Lower leg skin (tissue), 4 donors: ENCODE data around the gene INTS6. TPM values are rescaled to one million over a fixed set of nuclear protein-coding genes. Genes with fewer than 3 reads are reported as not detected.
A peak's percentile ranks its signal among the peaks of the same experiment; 100 is the strongest.

Source experiments
- DNase-seq, 2 donors: peaks; one replicate each; pipeline ENCODE4 v3.0.0-alpha.2; 2019; ENCODE audit warnings: low spot score in 2 of 2
- H3K4me3 ChIP-seq: fragments of 200-600 bp; sonication (generic); 2 replicates; pipeline ENCODE4 v1.5.1; 2017; ENCODE audit warnings: mild to moderate bottlenecking, low read depth; ENCODE audit not compliant: poor library complexity, severe bottlenecking
- POLR2A ChIP-seq, 2 donors: fragments of 450-650 bp; IDR thresholded peaks; one replicate each; pipeline ENCODE4 v1.6.1; 2016 to 2017; ENCODE audit warnings: antibody characterized with exemption in 2 of 2, mild to moderate bottlenecking in 1 of 2, moderate library complexity in 1 of 2
- WGBS, 2 donors: methylation state at CpG; one replicate each; pipeline ENCODE4 v1.1.5; 2018; 5-methylcytosine and 5-hydroxymethylcytosine counted together
- intact Hi-C: fragments of 100-400 bp; cut with DNase I; formaldehyde crosslinking; loops from one replicate; pipeline ENCODE4 v1.15.0; 2023; ENCODE audit warnings: low total_unique reads
- total RNA-seq, 4 donors: library from RNA; depleted of rRNA; stranded (reverse); fragments of >200 nt; gene quantifications; one replicate each; pipeline ENCODE4 v1.1.0, GENCODE V29; 2016
- TF ChIP-seq, protein P1 (sequence below), 3 donors: fragments of 450-650 bp; IDR thresholded peaks; one replicate each; pipeline ENCODE4 v1.5.1; 2016; ENCODE audit warnings: antibody characterized with exemption in 3 of 3, mild to moderate bottlenecking in 3 of 3, moderate library complexity in 2 of 3

INTS6 gene
- total RNA-seq, 4 donors from 2014 or later: 35.2 to 48.6 (median 41.3) TPM

DNA sequence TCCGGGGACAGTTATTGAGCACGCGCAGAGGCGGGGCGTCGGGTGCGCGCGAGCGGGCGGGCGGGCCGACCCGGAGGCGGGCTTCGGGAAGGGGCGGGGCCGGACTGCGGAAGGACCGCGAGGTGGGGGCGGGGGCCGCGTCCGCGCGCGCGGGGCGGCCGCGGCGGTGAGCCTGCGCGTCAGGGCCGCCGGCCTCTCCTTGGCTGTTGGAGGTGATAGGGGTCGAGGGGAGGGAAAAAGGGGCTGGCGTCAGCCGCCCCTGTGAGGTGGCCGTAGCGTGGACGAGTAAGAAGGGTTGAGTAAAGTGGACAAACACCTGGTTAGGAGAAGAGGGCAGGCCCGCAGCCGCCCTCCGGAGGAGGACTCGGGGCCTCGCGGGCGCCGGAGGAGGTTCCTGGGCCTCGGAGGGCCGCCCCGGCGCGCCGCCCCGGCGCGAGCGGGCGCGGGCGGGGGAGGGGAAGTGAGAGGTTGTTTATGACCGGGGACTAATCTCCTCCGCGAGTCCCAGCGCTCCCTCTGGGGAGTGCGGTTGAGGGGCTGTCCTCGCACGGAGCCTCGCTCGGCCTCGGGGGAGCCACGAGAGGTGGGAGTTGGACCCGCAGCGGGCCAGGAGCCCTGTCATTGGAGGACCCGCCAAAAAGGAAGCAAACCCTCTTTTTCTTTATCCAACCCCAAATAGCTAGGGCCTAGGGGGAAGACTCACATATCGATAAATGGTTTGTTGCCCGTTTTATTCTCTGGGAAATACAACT, 547 bp upstream of the INTS6 start:
- peak overlapping the region; percentile 49 for H3K4me3 ChIP-seq
- intact Hi-C loops: loop anchor here (5.0 to 10.0 kb wide), 2 partner anchors 131 to 329 kb away; partner anchors contain the start of gene WDFY2
- TF ChIP-seq, protein P1, sequence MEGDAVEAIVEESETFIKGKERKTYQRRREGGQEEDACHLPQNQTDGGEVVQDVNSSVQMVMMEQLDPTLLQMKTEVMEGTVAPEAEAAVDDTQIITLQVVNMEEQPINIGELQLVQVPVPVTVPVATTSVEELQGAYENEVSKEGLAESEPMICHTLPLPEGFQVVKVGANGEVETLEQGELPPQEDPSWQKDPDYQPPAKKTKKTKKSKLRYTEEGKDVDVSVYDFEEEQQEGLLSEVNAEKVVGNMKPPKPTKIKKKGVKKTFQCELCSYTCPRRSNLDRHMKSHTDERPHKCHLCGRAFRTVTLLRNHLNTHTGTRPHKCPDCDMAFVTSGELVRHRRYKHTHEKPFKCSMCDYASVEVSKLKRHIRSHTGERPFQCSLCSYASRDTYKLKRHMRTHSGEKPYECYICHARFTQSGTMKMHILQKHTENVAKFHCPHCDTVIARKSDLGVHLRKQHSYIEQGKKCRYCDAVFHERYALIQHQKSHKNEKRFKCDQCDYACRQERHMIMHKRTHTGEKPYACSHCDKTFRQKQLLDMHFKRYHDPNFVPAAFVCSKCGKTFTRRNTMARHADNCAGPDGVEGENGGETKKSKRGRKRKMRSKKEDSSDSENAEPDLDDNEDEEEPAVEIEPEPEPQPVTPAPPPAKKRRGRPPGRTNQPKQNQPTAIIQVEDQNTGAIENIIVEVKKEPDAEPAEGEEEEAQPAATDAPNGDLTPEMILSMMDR (IDR thresholded peaks at IDR 0.05): no peak
- TF ChIP-seq POLR2A (IDR thresholded peaks at IDR 0.05): peak in 1 of 2 donors; percentile 76
- WGBS, 2 donors: 0 to 2% methylated on average over 56 to 71 of the region's 80 CpGs
- peak; percentile 77 to 96 for DNase-seq

DNA sequence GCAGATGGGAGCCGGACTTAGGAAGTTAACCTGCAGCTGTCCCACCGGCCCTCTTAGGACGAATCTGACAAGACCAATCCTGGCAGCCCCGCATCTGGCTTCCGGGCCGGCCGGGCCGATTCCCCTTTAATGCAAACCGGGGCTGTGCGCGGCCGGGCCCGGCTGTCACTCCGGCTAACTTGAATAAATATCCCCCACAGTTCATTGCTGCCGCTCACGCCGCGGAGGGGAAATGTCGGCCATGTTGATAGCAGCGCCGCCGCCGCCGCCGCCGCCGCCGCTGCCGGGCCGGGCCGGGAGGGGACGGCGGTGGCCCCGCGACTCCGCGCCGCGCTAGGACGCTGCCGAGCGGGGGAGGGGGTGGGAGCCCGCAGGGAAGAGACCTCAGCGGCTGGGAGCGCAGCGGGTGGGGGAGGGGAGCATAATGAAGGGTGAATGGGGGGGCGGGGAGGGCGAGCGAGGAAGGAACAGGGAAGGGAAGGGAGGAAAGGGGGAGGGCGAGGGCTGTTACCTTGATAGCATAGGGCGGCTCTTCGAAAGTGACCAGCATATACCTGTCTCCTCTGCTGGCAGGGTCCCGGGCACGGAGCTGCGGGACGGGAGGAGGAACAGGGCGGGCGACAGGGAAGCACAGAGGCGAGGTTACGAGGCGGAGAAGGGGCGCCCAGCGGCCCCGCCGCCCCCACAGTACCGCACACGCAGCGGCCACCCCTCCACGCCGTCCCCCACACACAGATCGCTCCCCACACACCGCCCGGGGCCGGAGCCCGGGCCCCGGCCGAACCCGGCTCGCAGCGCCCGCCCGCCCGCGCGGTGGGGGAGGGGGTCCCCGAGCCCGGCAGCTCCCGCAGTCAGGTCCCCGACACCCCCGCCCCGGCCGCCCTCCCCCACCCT, 1.1 kb downstream of the INTS6 start:
- intact Hi-C loops: loop anchor here (5.0 to 10.0 kb wide), 2 partner anchors 133 to 331 kb away; partner anchors contain the start of gene WDFY2

DNA sequence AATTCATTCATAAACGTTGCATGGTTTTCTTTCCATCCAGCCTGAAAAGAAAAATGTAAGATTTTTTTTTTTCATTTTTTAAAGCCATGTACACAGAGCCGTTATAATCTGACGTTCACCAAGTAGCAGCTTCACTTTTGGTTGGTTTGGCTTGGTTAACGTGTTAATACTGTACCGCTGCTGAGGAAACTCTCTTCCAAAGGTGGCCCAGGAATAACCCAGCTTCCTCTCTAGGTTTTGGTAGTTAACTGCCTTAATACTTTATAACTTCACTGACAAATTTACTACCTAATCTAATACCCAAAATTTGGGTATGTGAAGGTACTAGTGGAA, 1.7 kb downstream of the INTS6 start:
- no peak for TF ChIP-seq POLR2A (IDR thresholded peaks at IDR 0.05)
- TF ChIP-seq, protein P1 (IDR thresholded peaks at IDR 0.05): no peak
- peak overlapping the region; percentile 98 for H3K4me3 ChIP-seq
- intact Hi-C loops: loop anchor here (5.0 to 10.0 kb wide), 2 partner anchors 134 to 331 kb away; partner anchors contain the start of gene WDFY2
- WGBS, 2 donors: 1 to 2% methylated on average over 5 of the region's 5 CpGs
- DNase-seq: no peak

More for the DNA sequence above, 1.1 kb downstream of the INTS6 start:
- TF ChIP-seq, protein P1 (IDR thresholded peaks at IDR 0.05): no peak
- no peak for TF ChIP-seq POLR2A (IDR thresholded peaks at IDR 0.05)
- peak overlapping the region; percentile 98 for H3K4me3 ChIP-seq
- peak; percentile 76 to 95 for DNase-seq
- WGBS, 2 donors: 0 to 1% methylated on average over 36 to 37 of the region's 92 CpGs

DNA sequence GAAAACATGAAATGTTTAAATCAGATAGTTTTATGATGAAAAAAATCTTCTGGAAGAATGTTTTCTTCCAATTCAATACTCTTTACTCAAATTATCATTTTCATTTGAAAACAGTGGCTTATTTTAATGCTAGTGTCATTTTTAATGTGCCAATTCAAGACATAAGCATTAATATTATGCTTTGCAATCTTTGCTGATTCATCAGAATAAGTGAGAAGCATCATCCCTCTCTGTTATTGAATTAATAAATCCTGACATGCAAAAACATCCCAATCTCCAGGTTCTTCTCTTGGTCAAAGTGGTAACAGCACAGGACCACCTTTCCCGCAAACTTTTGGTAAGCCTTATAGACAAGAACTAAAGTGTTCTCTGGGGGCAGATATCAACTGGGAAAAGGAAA, 3.8 kb downstream of the INTS6 start:
- intact Hi-C loops: no loop called here
- DNase-seq: no peak
- H3K4me3 ChIP-seq: no peak overlapping the region
- 97 to 100% methylated on average over 1 of the region's 1 CpG for WGBS, 2 donors
- TF ChIP-seq, protein P1 (IDR thresholded peaks at IDR 0.05): no peak
- TF ChIP-seq POLR2A (IDR thresholded peaks at IDR 0.05): no peak

DNA sequence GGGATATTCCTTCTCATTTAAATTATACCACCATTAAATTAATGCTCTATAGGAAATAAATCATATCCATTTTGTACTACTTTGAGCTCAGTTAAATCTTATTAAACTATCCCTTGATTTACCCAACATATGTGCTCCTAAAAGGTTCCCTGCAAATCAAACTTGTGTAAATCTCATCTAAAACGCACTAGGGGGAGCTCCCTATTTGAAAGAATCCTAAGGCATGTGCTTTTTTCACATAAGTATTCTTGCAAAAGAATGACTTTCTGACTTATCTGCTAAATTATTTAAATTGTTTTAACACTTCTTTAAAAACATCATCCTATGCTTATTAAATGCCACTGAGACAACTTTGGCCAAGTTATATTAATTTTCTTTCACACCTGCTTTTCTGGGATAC, 7.9 kb downstream of the INTS6 start:
- H3K4me3 ChIP-seq: no peak overlapping the region
- no peak for DNase-seq
- 39 to 51% methylated on average over 1 of the region's 1 CpG for WGBS, 2 donors
- TF ChIP-seq, protein P1 (IDR thresholded peaks at IDR 0.05): no peak
- no peak for TF ChIP-seq POLR2A (IDR thresholded peaks at IDR 0.05)
- intact Hi-C loops: loop anchor here (5.0 kb wide), 1 partner anchor 352 kb away; no protein-coding TSS in a partner anchor
